ENCODE measurements around the gene ABHD6. TPM values are rescaled to one million over a fixed set of nuclear protein-coding genes. Genes with fewer than 3 reads are reported as not detected.
"Not testable (repeated sequence)": the region's sequence is repeated elsewhere in the genome, so short reads cannot be mapped to it uniquely, and the experiment has no call there.

Gene ABHD6
- total RNA-seq, 1 experiment from 2014 or later: 12.7 TPM

DNA sequence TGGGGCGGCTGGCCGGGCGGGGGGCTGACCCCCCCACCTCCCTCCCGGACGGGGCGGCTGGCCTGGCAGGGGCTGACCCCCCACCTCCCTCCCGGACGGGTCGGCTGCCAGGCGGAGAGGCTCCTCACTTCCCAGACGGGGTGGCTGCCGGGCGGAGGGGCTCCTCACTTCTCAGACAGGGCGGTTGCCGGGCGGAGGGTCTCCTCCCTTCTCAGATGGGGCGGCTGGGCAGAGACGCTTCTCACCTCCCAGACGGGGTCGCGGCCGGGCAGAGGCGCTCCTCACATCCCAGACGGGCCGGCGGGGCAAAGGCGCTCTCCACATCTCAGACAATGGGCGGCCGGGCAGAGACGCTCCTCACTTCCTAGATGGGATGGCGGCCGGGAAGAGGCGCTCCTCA, 52.9 kb downstream of the ABHD6 start:
- H3K9ac ChIP-seq (ENCODE audit: low read length); H3K27ac ChIP-seq (ENCODE audit: low read depth, low read length); H3K4me2 ChIP-seq (ENCODE audit: low read length); H3K36me3 ChIP-seq (ENCODE audit: control insufficient read depth in 1 of 2, insufficient read depth in 2 of 2, low read length in 2 of 2); H3K4me1 ChIP-seq (ENCODE audit: control insufficient read depth in 1 of 2, insufficient read depth in 2 of 2, low read length in 2 of 2); H3K9me3 ChIP-seq (ENCODE audit: control insufficient read depth in 1 of 2, insufficient read depth in 1 of 2, low read depth in 1 of 2, low read length in 2 of 2); H3K9me2 ChIP-seq (ENCODE audit: insufficient read depth); RAD21 ChIA-PET (ENCODE audit: low non-redundant PET in 1 of 2, low total read pairs in 2 of 2, uncharacterized antibody in 2 of 2, unreplicated experiment in 2 of 2); H3K4me3 ChIP-seq (replicated peaks in 1 of 2; ENCODE audit: low read depth in 1 of 2, low read length in 2 of 2); H3K79me2 ChIP-seq (ENCODE audit: insufficient read depth, low read length); DNase-seq (ENCODE audit: low read depth, low spot score); H4K20me1 ChIP-seq (ENCODE audit: insufficient read depth); intact Hi-C loops (cut with micrococcal nuclease); POLR2A ChIA-PET; ATAC-seq; CTCF ChIA-PET; BruUV-seq (replicated peaks); H3K27me3 ChIP-seq (ENCODE audit: insufficient read depth, low read length); H2AFZ ChIP-seq (ENCODE audit: low read depth, low read length, poor library complexity, severe bottlenecking): not testable (repeated sequence)

DNA sequence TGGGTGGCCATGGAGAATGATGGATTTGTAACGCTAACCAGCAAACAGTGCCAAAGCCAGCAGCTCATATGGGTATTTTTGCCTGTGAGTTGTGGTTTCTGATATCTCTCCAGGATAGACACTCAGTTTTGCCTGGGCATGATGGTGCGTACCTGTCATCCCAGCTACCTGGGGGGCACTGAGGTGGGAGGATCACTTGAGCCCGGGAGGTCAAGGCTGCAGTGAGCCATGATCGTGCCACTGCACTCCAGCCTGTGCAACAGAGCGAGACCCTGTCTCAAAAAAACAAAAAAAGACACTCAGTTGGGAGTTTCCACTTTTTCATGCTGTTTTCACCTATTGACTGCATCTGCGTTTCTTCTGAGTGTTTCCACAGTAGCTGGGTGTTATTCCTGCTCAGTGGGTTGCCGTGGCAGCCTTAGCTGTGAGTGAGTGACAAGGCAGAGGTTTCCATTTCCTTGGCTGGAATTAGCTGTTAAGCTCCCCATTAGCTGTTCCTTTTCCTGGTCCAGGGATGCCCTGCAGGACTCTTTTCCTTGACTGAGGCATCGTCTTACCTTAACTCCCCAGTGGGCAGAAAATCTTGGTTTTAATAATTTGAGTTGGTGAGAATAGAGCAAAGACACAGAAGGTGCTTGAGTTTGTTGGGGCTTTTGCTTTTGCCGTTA, 54.2 kb downstream of the ABHD6 start:
- BruUV-seq (replicated peaks): no TSS peak
- H2AFZ ChIP-seq (ENCODE audit: low read depth, low read length, poor library complexity, severe bottlenecking): no peak overlapping the region
- H3K36me3 ChIP-seq (ENCODE audit: control insufficient read depth in 1 of 2, insufficient read depth in 2 of 2, low read length in 2 of 2): peaks cover 0 to 3% of the 10 kb centered on the region in 2 experiments; a peak in 1 of 4 replicates
- no peak overlapping the region for H3K4me3 ChIP-seq (replicated peaks in 1 of 2; ENCODE audit: low read depth in 1 of 2, low read length in 2 of 2)
- H3K9me2 ChIP-seq (ENCODE audit: insufficient read depth): no peaks in the 10 kb centered on the region
- ATAC-seq (no peak), DNase-seq (ENCODE audit: low read depth, low spot score) (no peak)
- ChIA-PET CTCF (interaction anchor here (2.2 kb wide), 1 partner anchor 14 kb away, joined by 8 read pairs; the partner anchor contains the start of genes HTD2 and RPP14), RAD21 (ENCODE audit: low non-redundant PET in 1 of 2, low total read pairs in 2 of 2, uncharacterized antibody in 2 of 2, unreplicated experiment in 2 of 2) (no interaction called here), POLR2A (no interaction called here)
- H3K9ac ChIP-seq (ENCODE audit: low read length): no peak overlapping the region
- no peaks in the 10 kb centered on the region for H4K20me1 ChIP-seq (ENCODE audit: insufficient read depth)
- no peaks in the 10 kb centered on the region for H3K27me3 ChIP-seq (ENCODE audit: insufficient read depth, low read length)
- intact Hi-C loops (cut with micrococcal nuclease): no loop called here
- no peak overlapping the region for H3K4me2 ChIP-seq (ENCODE audit: low read length)
- H3K79me2 ChIP-seq (ENCODE audit: insufficient read depth, low read length): no peaks in the 10 kb centered on the region
- H3K9me3 ChIP-seq (ENCODE audit: control insufficient read depth in 1 of 2, insufficient read depth in 1 of 2, low read depth in 1 of 2, low read length in 2 of 2): no peaks in the 10 kb centered on the region
- no peaks in the 10 kb centered on the region for H3K4me1 ChIP-seq (ENCODE audit: control insufficient read depth in 1 of 2, insufficient read depth in 2 of 2, low read length in 2 of 2)
- H3K27ac ChIP-seq (ENCODE audit: low read depth, low read length): no peak overlapping the region
- TF ChIP-seq SIN3A (IDR thresholded peaks at IDR 0.05; ENCODE audit: low read depth): no peak
- TF ChIP-seq, protein P1, sequence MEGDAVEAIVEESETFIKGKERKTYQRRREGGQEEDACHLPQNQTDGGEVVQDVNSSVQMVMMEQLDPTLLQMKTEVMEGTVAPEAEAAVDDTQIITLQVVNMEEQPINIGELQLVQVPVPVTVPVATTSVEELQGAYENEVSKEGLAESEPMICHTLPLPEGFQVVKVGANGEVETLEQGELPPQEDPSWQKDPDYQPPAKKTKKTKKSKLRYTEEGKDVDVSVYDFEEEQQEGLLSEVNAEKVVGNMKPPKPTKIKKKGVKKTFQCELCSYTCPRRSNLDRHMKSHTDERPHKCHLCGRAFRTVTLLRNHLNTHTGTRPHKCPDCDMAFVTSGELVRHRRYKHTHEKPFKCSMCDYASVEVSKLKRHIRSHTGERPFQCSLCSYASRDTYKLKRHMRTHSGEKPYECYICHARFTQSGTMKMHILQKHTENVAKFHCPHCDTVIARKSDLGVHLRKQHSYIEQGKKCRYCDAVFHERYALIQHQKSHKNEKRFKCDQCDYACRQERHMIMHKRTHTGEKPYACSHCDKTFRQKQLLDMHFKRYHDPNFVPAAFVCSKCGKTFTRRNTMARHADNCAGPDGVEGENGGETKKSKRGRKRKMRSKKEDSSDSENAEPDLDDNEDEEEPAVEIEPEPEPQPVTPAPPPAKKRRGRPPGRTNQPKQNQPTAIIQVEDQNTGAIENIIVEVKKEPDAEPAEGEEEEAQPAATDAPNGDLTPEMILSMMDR (IDR thresholded peaks at IDR 0.05 in 2 of 3, conservative IDR thresholded peaks at IDR 0.05 in 1 of 3; ENCODE audit: borderline replicate concordance in 1 of 3, insufficient read depth in 1 of 3, low read depth in 2 of 3, low read length in 2 of 3): no peak
- no peak for TF ChIP-seq ZFX (IDR thresholded peaks at IDR 0.05)
- TF ChIP-seq EGR1 (IDR thresholded peaks at IDR 0.05; ENCODE audit: low read depth): no peak
- no peak for TF ChIP-seq EZH2phosphoT487 (IDR thresholded peaks at IDR 0.05; ENCODE audit: borderline replicate concordance)
- TF ChIP-seq, protein P2, sequence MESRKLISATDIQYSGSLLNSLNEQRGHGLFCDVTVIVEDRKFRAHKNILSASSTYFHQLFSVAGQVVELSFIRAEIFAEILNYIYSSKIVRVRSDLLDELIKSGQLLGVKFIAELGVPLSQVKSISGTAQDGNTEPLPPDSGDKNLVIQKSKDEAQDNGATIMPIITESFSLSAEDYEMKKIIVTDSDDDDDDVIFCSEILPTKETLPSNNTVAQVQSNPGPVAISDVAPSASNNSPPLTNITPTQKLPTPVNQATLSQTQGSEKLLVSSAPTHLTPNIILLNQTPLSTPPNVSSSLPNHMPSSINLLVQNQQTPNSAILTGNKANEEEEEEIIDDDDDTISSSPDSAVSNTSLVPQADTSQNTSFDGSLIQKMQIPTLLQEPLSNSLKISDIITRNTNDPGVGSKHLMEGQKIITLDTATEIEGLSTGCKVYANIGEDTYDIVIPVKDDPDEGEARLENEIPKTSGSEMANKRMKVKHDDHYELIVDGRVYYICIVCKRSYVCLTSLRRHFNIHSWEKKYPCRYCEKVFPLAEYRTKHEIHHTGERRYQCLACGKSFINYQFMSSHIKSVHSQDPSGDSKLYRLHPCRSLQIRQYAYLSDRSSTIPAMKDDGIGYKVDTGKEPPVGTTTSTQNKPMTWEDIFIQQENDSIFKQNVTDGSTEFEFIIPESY (IDR thresholded peaks at IDR 0.05; ENCODE audit: extremely low read depth, insufficient replicate concordance, low read length): no peak
- TF ChIP-seq YY1 (IDR thresholded peaks at IDR 0.05; ENCODE audit: extremely low read depth, insufficient replicate concordance, low read depth, low read length): no peak
- no peak for TF ChIP-seq CBX3 (IDR thresholded peaks at IDR 0.05; ENCODE audit: low read depth)
